ENCODE results near the gene MS4A8. TPM values are rescaled to one million over a fixed set of nuclear protein-coding genes. Genes with fewer than 3 reads are reported as not detected.

MS4A8 gene
- total and polyA plus RNA-seq, 2 of the 4 experiments (the other 2 are of a cell fraction), result not detected

- Histone ChIP-seq H3K23ac (ENCODE audit: low read depth, low read length) (no peak overlapping the region), H3K9me1 (ENCODE audit: insufficient read depth, low read length) (no peaks in the 10 kb centered on the region), H4K20me1 (ENCODE audit: insufficient read depth, low read length) (no peaks in the 10 kb centered on the region), H3K36me3 (ENCODE audit: control insufficient read depth, insufficient read depth, low read length) (no peaks in the 10 kb centered on the region), H2AK9ac (replicated peaks; ENCODE audit: low read depth, low read length, poor library complexity) (no peak overlapping the region), H4K91ac (ENCODE audit: insufficient read depth, low read depth, low read length) (no peak overlapping the region), H2BK5ac (ENCODE audit: low read depth, low read length, poor library complexity, severe bottlenecking) (no peak overlapping the region), H3K14ac (replicated peaks; ENCODE audit: low read depth, low read length) (no peak overlapping the region), H2BK20ac (ENCODE audit: low read depth, low read length) (no peak overlapping the region), H3K79me1 (ENCODE audit: low read depth in 1 of 2, low read length in 2 of 2) (no peaks in the 10 kb centered on the region), H4K8ac (ENCODE audit: low read depth in 2 of 2, low read length in 2 of 2) (no peak overlapping the region), H3K27me3 (ENCODE audit: control insufficient read depth, insufficient read depth, low read length) (no peaks in the 10 kb centered on the region), H4K5ac (ENCODE audit: low read depth, low read length) (no peak overlapping the region), H3K18ac (ENCODE audit: low read depth, low read length) (no peak overlapping the region), H3K9ac (ENCODE audit: low read depth, low read length) (no peak overlapping the region), H3K4me1 (ENCODE audit: control insufficient read depth, insufficient read depth, low read length) (no peaks in the 10 kb centered on the region), H2BK120ac (ENCODE audit: low read depth, low read length) (no peak overlapping the region), H2AFZ (replicated peaks; ENCODE audit: low read length, poor library complexity) (no peak overlapping the region), H2AK5ac (ENCODE audit: low read depth, low read length) (no peak overlapping the region), H2BK15ac (ENCODE audit: low read depth, low read length) (no peak overlapping the region), H3K4me2 (ENCODE audit: low read depth, low read length) (no peak overlapping the region), H3K27ac (ENCODE audit: insufficient read depth, low read length) (no peak overlapping the region), H3K4ac (ENCODE audit: low read depth, low read length) (no peak overlapping the region), H3K4me3 (ENCODE audit: insufficient read depth, low read depth, low read length) (no peak overlapping the region), H3K9me3 (ENCODE audit: control insufficient read depth, insufficient read depth, low read length) (no peaks in the 10 kb centered on the region), H3K56ac (ENCODE audit: extremely low read depth, insufficient read depth, low read length) (no peak overlapping the region)
- dilution Hi-C loops (cut with HindIII; ENCODE audit: low sequenced_read_pairs, unreplicated experiment) (no loop called here), intact Hi-C loops (cut with micrococcal nuclease) (no loop called here), in situ Hi-C loops (cut with MboI; ENCODE audit: low sequenced_read_pairs) (no loop called here)
- 20% methylated on average over 2 of the region's 7 CpGs; no CpG with 5 or more reads in 1 of the 2 experiments for WGBS, 2 experiments (ENCODE audit: extremely low coverage in 2 of 2, insufficient read length in 1 of 2)
- CTCF ChIA-PET, result no interaction called here
- POLR2A ChIA-PET (ENCODE audit: unreplicated experiment), result no interaction called here
- BruUV-seq (replicated peaks), result no TSS peak
- DNase-seq, result no peak
- ATAC-seq (ENCODE audit: low read depth), result no peak
- TF ChIP-seq CTCF (conservative IDR thresholded peaks at IDR 0.05; ENCODE audit: low read depth, low read length) (no peak), POLR2A (IDR thresholded peaks at IDR 0.05; ENCODE audit: low read depth, low read length) (no peak), MAFK (IDR thresholded peaks at IDR 0.05; ENCODE audit: low read depth, low read length) (no peak), SMC3 (IDR thresholded peaks at IDR 0.05; ENCODE audit: low read depth, low read length) (no peak), RAD21 (IDR thresholded peaks at IDR 0.05; ENCODE audit: low read length) (no peak), CHD1 (IDR thresholded peaks at IDR 0.05; ENCODE audit: low read depth, low read length) (no peak), NFE2L2 (IDR thresholded peaks at IDR 0.05; ENCODE audit: low read depth, low read length) (no peak), RFX5 (IDR thresholded peaks at IDR 0.05; ENCODE audit: low read depth, low read length) (no peak)
Observed at GRCh38 chr11:60739114-60739513, 39.7 kb downstream of the MS4A8 start.

All from IMR-90 (cell line).